ENCODE data around the gene CAPN2. TPM values are rescaled to one million over a fixed set of nuclear protein-coding genes. Genes with fewer than 3 reads are reported as not detected.

Gene CAPN2
- total RNA-seq, 1 donor from 2014 or later: 253 TPM

DNA sequence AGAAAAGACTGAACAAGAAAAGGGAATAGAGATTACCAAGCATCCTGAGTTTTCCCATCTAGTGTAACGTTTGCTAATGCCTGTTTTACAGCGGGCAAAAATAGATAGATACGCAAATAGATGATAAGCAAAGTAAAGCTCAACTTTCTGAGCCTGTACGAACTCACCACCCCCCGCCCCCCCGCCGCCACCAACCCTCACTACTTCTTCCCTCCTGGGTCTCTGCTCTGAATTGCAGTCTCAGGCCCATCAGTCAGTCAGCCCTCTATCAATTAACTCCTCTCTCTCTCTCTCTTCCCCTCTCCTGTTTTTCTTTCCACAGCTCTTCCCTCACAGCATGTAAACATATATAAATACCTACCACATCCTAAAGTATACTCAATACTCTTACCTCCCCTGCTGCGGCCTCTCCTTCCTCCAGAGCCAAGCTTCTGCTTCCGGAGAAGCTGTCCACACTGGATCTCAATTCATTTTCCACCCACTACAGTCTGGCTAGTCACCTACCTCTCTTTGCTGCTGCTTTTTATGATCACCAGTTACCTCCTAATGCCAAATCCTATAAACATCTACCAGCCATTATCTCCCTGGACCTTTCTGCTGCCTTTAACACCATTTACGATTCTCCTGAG is 64.6 kb downstream of the CAPN2 start:
- intact Hi-C loops (cut with DNase I): no loop called here
- Histone ChIP-seq H3K4me3 (no peak overlapping the region), H3K27ac (no peak overlapping the region), H3K4me1 (peaks cover 29% of the 10 kb centered on the region), H3K36me3 (peaks cover 98% of the 10 kb centered on the region), H3K27me3 (ENCODE audit: low read depth) (no peaks in the 10 kb centered on the region), H3K9me3 (no peaks in the 10 kb centered on the region)
- TF ChIP-seq CTCF (IDR thresholded peaks at IDR 0.05): no peak
- no peak for ATAC-seq
- no peak for DNase-seq

DNA sequence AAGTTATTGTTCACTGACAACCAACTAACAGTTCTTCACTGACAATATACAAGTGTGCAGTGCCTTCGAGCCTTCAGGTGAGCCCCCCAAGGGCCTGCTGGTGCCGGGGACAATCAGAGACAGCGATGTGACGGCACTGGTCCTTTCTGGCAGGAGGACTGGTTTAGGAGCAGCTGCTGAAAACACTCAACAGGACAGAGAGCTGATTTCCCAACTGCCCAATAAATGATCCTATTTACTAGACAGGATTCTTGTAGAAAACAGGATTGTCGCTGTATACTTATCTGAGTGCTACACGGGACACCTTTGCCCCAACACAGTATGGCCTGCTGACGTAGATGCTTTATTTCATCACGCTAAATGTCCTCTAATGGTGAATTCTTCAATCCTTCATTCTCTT is 68.0 kb downstream of the CAPN2 start:
- H3K36me3 ChIP-seq: peaks cover 92% of the 10 kb centered on the region
- DNase-seq: no peak
- intact Hi-C loops (cut with DNase I): no loop called here

DNA sequence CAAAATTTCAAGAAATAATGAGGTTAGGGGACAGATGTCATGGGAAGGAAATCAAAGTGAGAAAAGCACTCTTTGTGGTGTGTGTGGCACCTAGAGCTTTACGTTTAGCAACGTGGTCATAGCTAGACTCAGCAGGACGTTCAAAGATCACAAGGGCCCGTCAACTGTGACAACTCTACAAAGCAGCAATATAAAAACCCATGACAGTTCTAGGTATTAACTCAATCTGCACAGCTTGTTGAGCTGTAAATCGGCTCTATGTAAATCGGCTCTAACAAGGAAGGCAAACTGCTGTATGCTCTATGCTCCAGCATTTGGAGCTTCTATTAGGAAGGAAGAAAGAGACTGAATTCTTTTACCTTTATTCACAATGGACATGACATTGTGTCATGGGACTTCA is 68.6 kb downstream of the CAPN2 start:
- H3K27ac ChIP-seq: no peak overlapping the region
- no peak for TF ChIP-seq CTCF (IDR thresholded peaks at IDR 0.05)
- H3K9me3 ChIP-seq: no peaks in the 10 kb centered on the region
- peaks cover 90% of the 10 kb centered on the region for H3K36me3 ChIP-seq
- DNase-seq (no peak), ATAC-seq (no peak)
- H3K4me3 ChIP-seq: no peak overlapping the region
- H3K27me3 ChIP-seq (ENCODE audit: low read depth): no peaks in the 10 kb centered on the region
- intact Hi-C loops (cut with DNase I): no loop called here
- peaks cover 6% of the 10 kb centered on the region for H3K4me1 ChIP-seq

More for the DNA sequence above, 68.0 kb downstream of the CAPN2 start:
- ATAC-seq: no peak
- no peak overlapping the region for H3K4me3 ChIP-seq
- no peaks in the 10 kb centered on the region for H3K27me3 ChIP-seq (ENCODE audit: low read depth)
- no peak overlapping the region for H3K27ac ChIP-seq
- no peak for TF ChIP-seq CTCF (IDR thresholded peaks at IDR 0.05)
- peaks cover 13% of the 10 kb centered on the region for H3K4me1 ChIP-seq
- no peaks in the 10 kb centered on the region for H3K9me3 ChIP-seq

- intact Hi-C loops (cut with DNase I): no loop called here
- ATAC-seq: no peak
- H3K36me3 ChIP-seq: peaks cover 85% of the 10 kb centered on the region
Observed at GRCh38 chr1:223783676-223784075, 71.3 kb downstream of the CAPN2 start.

DNA sequence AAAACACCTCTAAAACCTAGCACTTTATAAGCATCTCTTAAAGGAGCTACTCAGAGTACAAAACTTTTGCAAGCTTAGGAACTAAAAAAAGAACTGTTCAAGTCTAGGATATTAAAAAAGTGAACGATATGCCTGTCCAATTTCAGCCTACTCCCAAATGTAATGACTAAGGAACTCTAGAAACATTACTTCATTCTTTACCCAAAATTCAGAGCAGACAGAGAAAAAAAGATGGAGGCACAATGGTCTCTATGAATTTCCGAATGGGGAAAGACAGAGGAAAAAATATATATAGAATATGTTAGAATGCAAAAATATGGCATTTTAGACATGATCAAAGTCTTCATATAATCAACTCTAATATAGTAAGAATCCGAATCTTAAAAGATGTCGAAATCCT is 72.2 kb downstream of the CAPN2 start:
- ATAC-seq (no peak), DNase-seq (no peak)
- no peak overlapping the region for H3K27ac ChIP-seq
- no peaks in the 10 kb centered on the region for H3K4me1 ChIP-seq
- H3K9me3 ChIP-seq: no peaks in the 10 kb centered on the region
- intact Hi-C loops (cut with DNase I): no loop called here
- peaks cover 85% of the 10 kb centered on the region for H3K36me3 ChIP-seq
- H3K4me3 ChIP-seq: no peak overlapping the region
- no peaks in the 10 kb centered on the region for H3K27me3 ChIP-seq (ENCODE audit: low read depth)
- TF ChIP-seq CTCF (IDR thresholded peaks at IDR 0.05): no peak

More at GRCh38 chr1:223783676-223784075, 71.3 kb downstream of the CAPN2 start:
- no peak for DNase-seq
- Histone ChIP-seq H3K4me3 (no peak overlapping the region), H3K9me3 (no peaks in the 10 kb centered on the region), H3K4me1 (no peaks in the 10 kb centered on the region), H3K27ac (no peak overlapping the region), H3K27me3 (ENCODE audit: low read depth) (no peaks in the 10 kb centered on the region)
- TF ChIP-seq CTCF (IDR thresholded peaks at IDR 0.05): no peak

Measured in lower lobe of right lung (tissue), 2 donors.